NT2/D1 (cell line): Measurements from ENCODE around the gene OAS2.

Experiments used
- SUZ12 ChIP-seq: IDR thresholded peaks from 2 replicates; pipeline ENCODE4 v1.6.1; 2011; ENCODE audit not compliant: insufficient read length, insufficient read depth; ENCODE audit errors: extremely low read depth
- ZNF274 ChIP-seq: IDR thresholded peaks from 2 replicates; pipeline ENCODE4 v1.6.1; 2011; ENCODE audit warnings: mild to moderate bottlenecking, low read depth, low read length

DNA sequence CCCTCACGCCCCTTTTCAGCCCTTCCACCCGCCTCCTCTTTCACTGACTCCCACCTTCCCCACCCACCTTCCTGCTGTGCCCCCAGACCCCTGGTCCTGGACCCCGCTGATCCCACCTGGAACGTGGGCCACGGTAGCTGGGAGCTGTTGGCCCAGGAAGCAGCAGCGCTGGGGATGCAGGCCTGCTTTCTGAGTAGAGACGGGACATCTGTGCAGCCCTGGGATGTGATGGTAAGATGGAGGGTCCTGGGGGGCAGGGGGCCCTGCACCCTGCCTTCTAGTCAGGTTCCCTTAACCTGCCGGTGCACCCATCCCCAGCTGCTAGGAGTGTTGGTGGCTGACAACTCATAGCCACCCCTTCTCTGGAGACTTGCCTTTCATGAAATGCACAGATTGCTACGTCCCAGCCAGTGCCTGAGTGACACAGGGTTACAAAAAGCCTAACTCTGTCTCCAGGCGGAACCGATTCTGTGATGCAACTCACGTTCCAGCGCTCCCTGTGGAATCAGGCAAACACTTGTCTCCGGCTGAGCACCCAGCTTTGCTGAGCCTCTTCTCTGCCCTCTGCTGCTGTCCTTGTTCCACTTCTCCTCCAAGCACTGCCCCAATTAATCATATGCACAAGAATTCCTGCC, 15.0 kb upstream of the OAS2 start:
- TF ChIP-seq SUZ12 (no peak), ZNF274 (no peak)
